OCI-LY3 (cell line): ENCODE data around the gene ITFG1.

ENCODE experiments used
- H2AFZ ChIP-seq: fragments of 200-600, 300-600 bp; shearing (Covaris generic); 2 replicates; pipeline ENCODE4 v1.6.0; 2014; ENCODE audit warnings: antibody characterized with exemption, low read depth, low read length
- H3K27ac ChIP-seq: fragments of 200-600, 300-600 bp; sonication (generic); 2 replicates; pipeline ENCODE4 v1.5.1; 2014; ENCODE audit warnings: mild to moderate bottlenecking, low read length, moderate library complexity, mixed read lengths
- H3K27me3 ChIP-seq: fragments of 200-600, 300-600 bp; sonication (generic); 2 replicates; pipeline ENCODE4 v1.6.1; 2014; ENCODE audit warnings: low read depth, low read length, mixed read lengths
- H3K36me3 ChIP-seq: fragments of 200-600, 300-600 bp; sonication (generic); replicated peaks from 2 replicates; pipeline ENCODE3; 2014; ENCODE audit warnings: low read depth, low read length, mixed read lengths
- H3K4me1 ChIP-seq: fragments of 300-600, 200-600 bp; sonication (generic); 2 replicates; pipeline ENCODE4 v1.6.1; 2014; ENCODE audit warnings: low read length, mixed read lengths
- H3K4me2 ChIP-seq: fragments of 200-600, 300-600 bp; sonication (generic); 2 replicates; pipeline ENCODE4 v1.6.1; 2014; ENCODE audit warnings: low read length, mixed read lengths
- H3K4me3 ChIP-seq: fragments of 300-600, 200-600 bp; sonication (generic); 2 replicates; pipeline ENCODE4 v1.5.1; 2014; ENCODE audit warnings: antibody characterized with exemption, mild to moderate bottlenecking, low read length, moderate library complexity
- H3K79me2 ChIP-seq: fragments of 300-600, 200-600 bp; shearing (Covaris generic); 2 replicates; pipeline ENCODE4 v1.6.1; 2014; ENCODE audit warnings: mild to moderate bottlenecking, low read length, mixed read lengths
- H3K9ac ChIP-seq: fragments of 300-600, 200-600 bp; shearing (Covaris generic); 2 replicates; pipeline ENCODE4 v1.6.0; 2014; ENCODE audit warnings: mild to moderate bottlenecking, low read length, moderate library complexity
- H3K9me3 ChIP-seq: fragments of 200-600, 300-600 bp; shearing (Covaris generic); 2 replicates; pipeline ENCODE4 v1.6.1; 2014; ENCODE audit warnings: low read length, mixed read lengths; ENCODE audit not compliant: insufficient read depth
- H4K20me1 ChIP-seq: fragments of 200-600, 300-600 bp; sonication (generic); 2 replicates; pipeline ENCODE4 v1.6.1; 2016; ENCODE audit warnings: low read length, mixed read lengths; ENCODE audit not compliant: insufficient read depth
- CTCF ChIP-seq: fragments of 200-600, 300-600 bp; sonication (generic); IDR thresholded peaks from 2 replicates; pipeline ENCODE4 v1.5.1; 2014; ENCODE audit warnings: antibody characterized with exemption, low read length, low read depth
- EZH2phosphoT487 ChIP-seq: fragments of 200-600 bp; shearing (Covaris generic); IDR thresholded peaks from 2 replicates; pipeline ENCODE4 v1.6.1; 2018; ENCODE audit warnings: antibody characterized with exemption, mixed run types, low read depth

The ITFG1 gene

GRCh38 chr16:47109361-47109760 lies 351.5 kb downstream of the ITFG1 start:
- TF ChIP-seq CTCF (no peak), EZH2phosphoT487 (no peak)
- peaks cover 14% of the 10 kb centered on the region for H3K4me1 ChIP-seq
- no peaks in the 10 kb centered on the region for H3K9me3 ChIP-seq
- H3K27ac ChIP-seq: no peak overlapping the region
- H2AFZ ChIP-seq: no peak overlapping the region
- no peaks in the 10 kb centered on the region; the same call in 1 of the 2 replicates for H3K27me3 ChIP-seq
- H3K9ac ChIP-seq: no peak overlapping the region
- H3K36me3 ChIP-seq: no peaks in the 10 kb centered on the region
- no peaks in the 10 kb centered on the region for H3K79me2 ChIP-seq
- no peaks in the 10 kb centered on the region for H4K20me1 ChIP-seq
- no peak overlapping the region for H3K4me3 ChIP-seq
- no peak overlapping the region for H3K4me2 ChIP-seq
